ENCODE measurements around the gene KLRF1. TPM values are rescaled to one million over a fixed set of nuclear protein-coding genes. Genes with fewer than 3 reads are reported as not detected.

The KLRF1 gene
- total RNA-seq, 1 donor from 2014 or later = not detected

DNA sequence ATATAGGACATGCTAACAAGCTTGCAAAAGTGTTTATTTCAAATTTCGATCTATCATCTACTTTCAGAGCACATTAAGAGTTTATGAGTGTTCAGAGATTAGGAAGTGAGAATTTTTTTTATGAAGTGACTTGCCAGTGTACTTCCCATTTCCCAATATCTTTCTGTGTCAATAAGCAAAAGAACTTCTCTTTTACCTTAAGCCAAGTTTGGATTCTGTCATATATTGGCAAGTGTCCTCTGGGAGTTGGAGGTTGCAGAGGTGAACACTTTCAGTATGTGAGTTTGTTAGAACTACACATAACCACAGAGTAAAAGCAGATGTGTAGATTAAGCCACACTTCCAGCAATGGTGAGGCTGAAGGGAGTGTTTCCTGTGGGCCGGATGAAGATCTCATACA is 16.6 kb upstream of the KLRF1 start:
- no peaks in the 10 kb centered on the region for H3K4me1 Mint-ChIP-seq
- H3K27me3 Mint-ChIP-seq (ENCODE audit: low read depth) = peaks cover 2% of the 10 kb centered on the region
- TF ChIP-seq, protein P1, sequence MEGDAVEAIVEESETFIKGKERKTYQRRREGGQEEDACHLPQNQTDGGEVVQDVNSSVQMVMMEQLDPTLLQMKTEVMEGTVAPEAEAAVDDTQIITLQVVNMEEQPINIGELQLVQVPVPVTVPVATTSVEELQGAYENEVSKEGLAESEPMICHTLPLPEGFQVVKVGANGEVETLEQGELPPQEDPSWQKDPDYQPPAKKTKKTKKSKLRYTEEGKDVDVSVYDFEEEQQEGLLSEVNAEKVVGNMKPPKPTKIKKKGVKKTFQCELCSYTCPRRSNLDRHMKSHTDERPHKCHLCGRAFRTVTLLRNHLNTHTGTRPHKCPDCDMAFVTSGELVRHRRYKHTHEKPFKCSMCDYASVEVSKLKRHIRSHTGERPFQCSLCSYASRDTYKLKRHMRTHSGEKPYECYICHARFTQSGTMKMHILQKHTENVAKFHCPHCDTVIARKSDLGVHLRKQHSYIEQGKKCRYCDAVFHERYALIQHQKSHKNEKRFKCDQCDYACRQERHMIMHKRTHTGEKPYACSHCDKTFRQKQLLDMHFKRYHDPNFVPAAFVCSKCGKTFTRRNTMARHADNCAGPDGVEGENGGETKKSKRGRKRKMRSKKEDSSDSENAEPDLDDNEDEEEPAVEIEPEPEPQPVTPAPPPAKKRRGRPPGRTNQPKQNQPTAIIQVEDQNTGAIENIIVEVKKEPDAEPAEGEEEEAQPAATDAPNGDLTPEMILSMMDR (IDR thresholded peaks at IDR 0.05; ENCODE audit: unreplicated experiment) = no peak
- H3K4me3 Mint-ChIP-seq = no peak overlapping the region
- DNase-seq (ENCODE audit: low spot score in 2 of 2, unreplicated experiment in 2 of 2) = no peak
- H3K27ac Mint-ChIP-seq = no peak overlapping the region
- no peaks in the 10 kb centered on the region for H3K36me3 Mint-ChIP-seq
- no peaks in the 10 kb centered on the region for H3K9me3 Mint-ChIP-seq

DNA sequence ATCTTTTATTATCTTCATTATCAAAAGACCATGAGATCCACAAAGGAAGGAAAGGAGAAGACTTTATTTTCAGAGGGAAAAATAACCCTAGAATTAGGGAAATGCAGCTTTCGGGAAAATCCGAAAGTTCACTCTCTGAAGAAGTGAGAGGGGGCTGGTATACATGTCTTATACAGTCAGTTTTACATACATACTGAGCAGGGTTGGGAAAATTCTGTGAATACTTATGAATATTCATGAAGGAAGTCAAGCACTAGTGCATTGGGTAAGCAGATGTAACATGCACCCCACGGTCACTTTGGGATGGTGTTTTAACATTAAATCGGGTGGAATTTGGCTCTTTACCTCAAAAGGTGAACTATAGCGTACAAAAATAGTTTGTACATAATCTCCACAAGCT is 15.7 kb upstream of the KLRF1 start:
- DNase-seq (ENCODE audit: low spot score in 2 of 2, unreplicated experiment in 2 of 2) = no peak
- H3K4me1 Mint-ChIP-seq = no peaks in the 10 kb centered on the region
- TF ChIP-seq, protein P1 (IDR thresholded peaks at IDR 0.05; ENCODE audit: unreplicated experiment) = no peak
- no peak overlapping the region for H3K27ac Mint-ChIP-seq
- H3K9me3 Mint-ChIP-seq = no peaks in the 10 kb centered on the region
- peaks cover 5% of the 10 kb centered on the region for H3K27me3 Mint-ChIP-seq (ENCODE audit: low read depth)
- H3K4me3 Mint-ChIP-seq = no peak overlapping the region
- H3K36me3 Mint-ChIP-seq = no peaks in the 10 kb centered on the region

DNA sequence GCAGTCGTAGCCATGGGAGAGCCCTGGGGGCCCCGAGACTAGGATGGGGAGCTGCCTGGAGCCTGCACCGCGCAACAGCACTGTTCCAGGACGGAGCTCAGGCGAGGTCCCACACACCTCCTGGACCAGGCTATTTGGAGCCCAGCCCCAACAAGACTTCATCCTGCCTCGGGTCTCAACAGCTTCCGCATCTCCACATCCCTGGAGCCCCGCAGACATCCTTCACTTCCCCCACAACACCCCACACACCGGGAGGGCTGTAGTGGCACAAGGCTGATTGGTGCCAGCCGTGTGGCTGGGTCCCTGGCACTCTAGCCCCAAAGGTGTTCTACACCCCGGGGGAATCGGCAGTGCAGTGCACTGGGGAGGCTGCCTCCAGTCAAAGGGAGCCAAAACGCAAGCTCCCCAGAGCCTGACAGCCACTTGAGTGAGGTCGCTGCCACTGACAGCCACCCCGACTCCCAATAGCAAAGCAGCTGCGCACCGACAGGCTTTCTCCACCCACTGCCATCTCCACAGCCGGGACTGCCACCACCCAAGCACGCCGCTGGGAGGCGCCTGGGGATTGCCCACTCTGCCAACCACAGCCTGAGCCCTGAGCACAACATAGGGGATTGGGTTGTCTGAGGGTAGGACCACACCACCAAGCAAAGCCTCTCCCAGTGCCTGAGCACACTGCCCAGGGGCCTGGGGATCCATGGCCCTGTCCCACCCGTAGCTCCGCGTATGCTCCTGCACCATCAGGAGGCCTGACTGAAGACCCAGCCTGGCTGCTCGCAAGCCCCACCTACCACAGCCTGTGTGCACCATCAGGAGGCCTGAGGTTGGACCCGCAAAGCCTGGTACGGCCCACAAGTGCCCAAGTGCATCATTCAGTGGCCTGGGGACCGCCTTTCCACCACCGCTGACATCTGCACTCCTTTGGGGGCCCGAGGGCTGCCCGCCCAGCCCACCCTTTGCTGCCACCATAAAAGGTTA is 13.2 kb upstream of the KLRF1 start:
- Mint-ChIP-seq H3K36me3 (no peaks in the 10 kb centered on the region), H3K9me3 (no peaks in the 10 kb centered on the region), H3K27ac (no peak overlapping the region), H3K4me3 (peak overlapping the region; percentile 32), H3K27me3 (ENCODE audit: low read depth) (peaks cover 9% of the 10 kb centered on the region), H3K4me1 (no peaks in the 10 kb centered on the region)
- peak in 1 of 2 experiments; percentile 72 for DNase-seq (ENCODE audit: low spot score in 2 of 2, unreplicated experiment in 2 of 2)
- TF ChIP-seq, protein P1 (IDR thresholded peaks at IDR 0.05; ENCODE audit: unreplicated experiment) = peak; percentile 78

DNA sequence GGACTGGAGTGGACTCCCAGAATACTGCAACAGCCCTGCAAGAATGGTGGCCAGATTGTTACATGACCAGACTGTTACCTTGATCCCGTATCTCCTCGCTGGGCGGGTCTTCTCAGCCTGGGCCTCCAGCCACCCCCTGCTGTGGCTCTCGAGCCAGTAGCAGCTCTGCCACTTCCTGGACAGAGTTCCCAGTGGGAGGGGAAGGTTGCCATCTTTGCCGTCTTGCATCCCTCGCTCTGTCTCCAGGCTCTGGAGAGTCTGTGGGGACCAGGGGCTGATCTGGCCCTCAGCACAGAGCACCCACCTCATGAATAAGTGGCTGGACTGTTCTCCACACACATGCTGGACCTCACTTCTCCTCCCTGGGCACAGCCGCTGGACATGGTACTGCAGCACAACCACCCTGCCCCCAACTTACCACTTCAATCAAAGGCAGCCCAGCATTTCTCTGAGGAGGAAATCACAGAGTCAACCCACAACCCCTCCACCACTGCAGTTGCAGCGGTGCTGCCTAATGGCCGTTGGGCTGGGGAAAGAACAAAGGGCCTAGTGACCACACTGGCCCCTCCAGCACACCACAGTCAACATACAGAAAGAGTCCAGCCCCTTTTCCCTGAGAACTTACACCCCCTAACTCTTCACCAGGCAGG is 6.9 kb upstream of the KLRF1 start:
- Mint-ChIP-seq H3K9me3 (no peaks in the 10 kb centered on the region), H3K4me1 (no peaks in the 10 kb centered on the region), H3K27ac (no peak overlapping the region), H3K36me3 (no peaks in the 10 kb centered on the region), H3K27me3 (ENCODE audit: low read depth) (peaks cover 19% of the 10 kb centered on the region), H3K4me3 (no peak overlapping the region)
- TF ChIP-seq, protein P1 (IDR thresholded peaks at IDR 0.05; ENCODE audit: unreplicated experiment) = no peak
- no peak for DNase-seq (ENCODE audit: low spot score in 2 of 2, unreplicated experiment in 2 of 2)

GRCh38 chr12:9829483-9829882 is 2.2 kb downstream of the KLRF1 start:
- Mint-ChIP-seq H3K36me3 (no peaks in the 10 kb centered on the region), H3K27me3 (ENCODE audit: low read depth) (peaks cover 2% of the 10 kb centered on the region)
- no peak for DNase-seq (ENCODE audit: low spot score in 2 of 2, unreplicated experiment in 2 of 2)

More at GRCh38 chr12:9829483-9829882, 2.2 kb downstream of the KLRF1 start:
- H3K4me3 Mint-ChIP-seq = no peak overlapping the region
- no peaks in the 10 kb centered on the region for H3K9me3 Mint-ChIP-seq
- no peak overlapping the region for H3K27ac Mint-ChIP-seq
- TF ChIP-seq, protein P1 (IDR thresholded peaks at IDR 0.05; ENCODE audit: unreplicated experiment) = no peak
- H3K4me1 Mint-ChIP-seq = no peaks in the 10 kb centered on the region
